ENCODE results near the gene CADM2.

- no peak for TF ChIP-seq CTCF (IDR thresholded peaks at IDR 0.05)
- no peak for TF ChIP-seq POLR2A (IDR thresholded peaks at IDR 0.05)
Measured at GRCh38 chr3:85427467-85427866, 468.7 kb downstream of the CADM2 start.

Data from thyroid gland (tissue), 4 donors.